ENCODE measurements around the gene GPC6. TPM values are rescaled to one million over a fixed set of nuclear protein-coding genes. Genes with fewer than 3 reads are reported as not detected.

The GPC6 gene
- total RNA-seq, 1 experiment from 2014 or later = not detected

- CTCF ChIA-PET = no interaction called here
- DNase-seq = no peak
- no peak overlapping the region for H3K4me2 ChIP-seq
- no peaks in the 10 kb centered on the region for H3K36me3 ChIP-seq (ENCODE audit: low read depth)
- no peak overlapping the region for H2AFZ ChIP-seq
- no peaks in the 10 kb centered on the region for H3K79me2 ChIP-seq (ENCODE audit: low read depth)
- intact Hi-C loops (cut with micrococcal nuclease; ENCODE audit: unreplicated experiment) = no loop called here
- H4K20me1 ChIP-seq (ENCODE audit: insufficient read depth) = no peaks in the 10 kb centered on the region
- H3K4me1 ChIP-seq (replicated peaks; ENCODE audit: insufficient read depth) = no peaks in the 10 kb centered on the region
- no TSS peak for BruUV-seq (replicated peaks)
- no peaks in the 10 kb centered on the region for H3K9me3 ChIP-seq (ENCODE audit: insufficient read depth, low read depth)
- H3F3A ChIP-seq (ENCODE audit: insufficient read depth, low read depth) = no peaks in the 10 kb centered on the region
- POLR2A ChIA-PET (ENCODE audit: unreplicated experiment) = no interaction called here
- H3K27ac ChIP-seq = no peak overlapping the region
- no peak overlapping the region for H3K4me3 ChIP-seq
- no peaks in the 10 kb centered on the region for H3K27me3 ChIP-seq (ENCODE audit: insufficient read depth, low read depth)
- TF ChIP-seq EZH2 (IDR thresholded peaks at IDR 0.05; ENCODE audit: low read depth) = no peak
- TF ChIP-seq, protein P1, sequence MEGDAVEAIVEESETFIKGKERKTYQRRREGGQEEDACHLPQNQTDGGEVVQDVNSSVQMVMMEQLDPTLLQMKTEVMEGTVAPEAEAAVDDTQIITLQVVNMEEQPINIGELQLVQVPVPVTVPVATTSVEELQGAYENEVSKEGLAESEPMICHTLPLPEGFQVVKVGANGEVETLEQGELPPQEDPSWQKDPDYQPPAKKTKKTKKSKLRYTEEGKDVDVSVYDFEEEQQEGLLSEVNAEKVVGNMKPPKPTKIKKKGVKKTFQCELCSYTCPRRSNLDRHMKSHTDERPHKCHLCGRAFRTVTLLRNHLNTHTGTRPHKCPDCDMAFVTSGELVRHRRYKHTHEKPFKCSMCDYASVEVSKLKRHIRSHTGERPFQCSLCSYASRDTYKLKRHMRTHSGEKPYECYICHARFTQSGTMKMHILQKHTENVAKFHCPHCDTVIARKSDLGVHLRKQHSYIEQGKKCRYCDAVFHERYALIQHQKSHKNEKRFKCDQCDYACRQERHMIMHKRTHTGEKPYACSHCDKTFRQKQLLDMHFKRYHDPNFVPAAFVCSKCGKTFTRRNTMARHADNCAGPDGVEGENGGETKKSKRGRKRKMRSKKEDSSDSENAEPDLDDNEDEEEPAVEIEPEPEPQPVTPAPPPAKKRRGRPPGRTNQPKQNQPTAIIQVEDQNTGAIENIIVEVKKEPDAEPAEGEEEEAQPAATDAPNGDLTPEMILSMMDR (conservative IDR thresholded peaks at IDR 0.05) = peak; percentile 52
- no peaks in the 10 kb centered on the region for H3K9me2 ChIP-seq (ENCODE audit: insufficient read depth)
Measured at GRCh38 chr13:94192431-94192975, 965.9 kb downstream of the GPC6 start.

- no peak overlapping the region for H3K4me3 ChIP-seq
- H3K4me2 ChIP-seq = no peak overlapping the region
- no peaks in the 10 kb centered on the region for H3K79me2 ChIP-seq (ENCODE audit: low read depth)
- TF ChIP-seq, protein P1 (conservative IDR thresholded peaks at IDR 0.05) = no peak
- no peak for TF ChIP-seq EZH2 (IDR thresholded peaks at IDR 0.05; ENCODE audit: low read depth)
- no peak overlapping the region for H3K27ac ChIP-seq
- H3F3A ChIP-seq (ENCODE audit: insufficient read depth, low read depth) = no peaks in the 10 kb centered on the region
- H4K20me1 ChIP-seq (ENCODE audit: insufficient read depth) = no peaks in the 10 kb centered on the region
- no peaks in the 10 kb centered on the region for H3K27me3 ChIP-seq (ENCODE audit: insufficient read depth, low read depth)
- H3K36me3 ChIP-seq (ENCODE audit: low read depth) = no peaks in the 10 kb centered on the region
- no TSS peak for BruUV-seq (replicated peaks)
- ChIA-PET POLR2A (ENCODE audit: unreplicated experiment) (no interaction called here), CTCF (no interaction called here)
- H2AFZ ChIP-seq = no peak overlapping the region
- no peaks in the 10 kb centered on the region for H3K4me1 ChIP-seq (replicated peaks; ENCODE audit: insufficient read depth)
- H3K9me3 ChIP-seq (ENCODE audit: insufficient read depth, low read depth) = no peaks in the 10 kb centered on the region
- intact Hi-C loops (cut with micrococcal nuclease; ENCODE audit: unreplicated experiment) = no loop called here
- DNase-seq = no peak
- no peaks in the 10 kb centered on the region for H3K9me2 ChIP-seq (ENCODE audit: insufficient read depth)
Measured at GRCh38 chr13:94195715-94196114, 969.1 kb downstream of the GPC6 start.

GRCh38 chr13:94196413-94196812, 969.8 kb downstream of the GPC6 start:
- intact Hi-C loops (cut with micrococcal nuclease; ENCODE audit: unreplicated experiment) = no loop called here
- no peaks in the 10 kb centered on the region for H4K20me1 ChIP-seq (ENCODE audit: insufficient read depth)
- no peak for TF ChIP-seq EZH2 (IDR thresholded peaks at IDR 0.05; ENCODE audit: low read depth)
- TF ChIP-seq, protein P1 (conservative IDR thresholded peaks at IDR 0.05) = no peak
- no TSS peak for BruUV-seq (replicated peaks)
- H3K79me2 ChIP-seq (ENCODE audit: low read depth) = no peaks in the 10 kb centered on the region
- no peak overlapping the region for H3K4me3 ChIP-seq
- H3K36me3 ChIP-seq (ENCODE audit: low read depth) = no peaks in the 10 kb centered on the region
- H2AFZ ChIP-seq = no peak overlapping the region
- H3K27me3 ChIP-seq (ENCODE audit: insufficient read depth, low read depth) = no peaks in the 10 kb centered on the region
- CTCF ChIA-PET = no interaction called here
- POLR2A ChIA-PET (ENCODE audit: unreplicated experiment) = no interaction called here
- H3K4me2 ChIP-seq = no peak overlapping the region
- H3K4me1 ChIP-seq (replicated peaks; ENCODE audit: insufficient read depth) = no peaks in the 10 kb centered on the region
- H3K9me3 ChIP-seq (ENCODE audit: insufficient read depth, low read depth) = no peaks in the 10 kb centered on the region
- H3F3A ChIP-seq (ENCODE audit: insufficient read depth, low read depth) = no peaks in the 10 kb centered on the region
- no peak for DNase-seq
- no peaks in the 10 kb centered on the region for H3K9me2 ChIP-seq (ENCODE audit: insufficient read depth)
- no peak overlapping the region for H3K27ac ChIP-seq
